Measurements from ENCODE around the gene ZNF581.

ZNF581 gene

DNA sequence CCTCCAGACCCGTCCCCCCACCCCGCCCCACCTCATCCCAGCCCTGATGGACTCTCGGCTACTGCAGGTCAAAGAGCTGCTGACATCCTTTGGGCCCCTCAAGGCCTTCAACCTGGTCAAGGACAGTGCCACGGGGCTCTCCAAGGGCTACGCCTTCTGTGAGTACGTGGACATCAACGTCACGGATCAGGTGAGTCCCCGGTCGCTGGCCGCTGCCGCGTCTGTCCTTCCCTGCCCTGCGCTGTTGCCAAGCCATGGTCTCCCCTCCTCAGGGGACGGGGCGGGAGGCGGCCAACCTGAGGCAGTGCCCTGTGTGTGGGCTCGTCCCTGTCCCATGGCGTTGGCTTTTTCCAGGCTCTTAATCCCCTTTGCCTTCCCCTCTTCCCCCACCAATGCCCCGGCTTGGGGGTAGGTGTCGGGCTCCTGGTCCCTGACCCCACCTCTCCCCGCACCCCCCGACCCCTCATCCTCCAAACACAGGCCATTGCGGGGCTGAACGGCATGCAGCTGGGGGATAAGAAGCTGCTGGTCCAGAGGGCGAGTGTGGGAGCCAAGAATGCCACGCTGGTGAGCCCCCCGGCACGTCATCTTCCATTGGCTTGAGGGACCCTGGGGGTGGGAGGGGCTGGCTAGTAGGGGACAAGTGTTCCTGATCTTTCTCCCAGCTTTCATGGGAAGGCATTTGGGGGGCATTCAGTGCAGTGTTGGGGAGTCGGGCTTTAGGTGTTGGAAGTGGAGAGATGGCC lies 25.3 kb downstream of the ZNF581 start:
- no peak for DNase-seq

DNA sequence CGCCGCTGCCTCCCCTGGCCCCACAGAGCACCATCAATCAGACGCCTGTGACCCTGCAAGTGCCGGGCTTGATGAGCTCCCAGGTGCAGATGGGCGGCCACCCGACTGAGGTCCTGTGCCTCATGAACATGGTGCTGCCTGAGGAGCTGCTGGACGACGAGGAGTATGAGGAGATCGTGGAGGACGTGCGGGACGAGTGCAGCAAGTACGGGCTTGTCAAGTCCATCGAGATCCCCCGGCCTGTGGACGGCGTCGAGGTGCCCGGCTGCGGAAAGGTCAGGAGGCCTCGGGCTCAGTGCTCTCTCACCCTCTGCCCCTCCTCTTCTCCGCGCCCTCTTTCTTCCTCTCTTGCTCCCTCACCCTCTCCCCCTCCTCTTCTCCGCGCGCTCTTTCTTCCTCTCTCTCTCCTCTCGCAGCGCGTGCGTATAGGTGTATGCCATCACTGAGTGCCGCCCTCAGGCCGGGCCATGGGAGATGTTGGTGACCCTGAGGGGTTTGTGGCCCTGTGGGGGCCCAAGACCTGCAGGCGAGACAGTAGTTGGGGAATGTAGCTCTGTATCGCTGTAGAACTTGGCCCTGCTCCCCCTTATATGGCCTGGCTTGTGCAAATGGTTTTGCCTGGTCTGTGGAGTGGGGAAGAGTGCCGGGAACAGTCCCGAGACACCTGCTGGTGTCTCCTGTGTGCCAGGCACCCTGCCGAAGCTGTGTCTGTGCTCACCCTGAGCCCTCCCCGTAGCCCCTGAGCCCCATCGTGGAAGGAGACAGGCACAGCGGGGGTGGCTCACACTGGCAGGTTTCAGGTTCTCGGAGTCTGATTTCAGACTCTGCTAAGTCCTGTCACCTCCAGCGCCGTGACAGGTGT lies 26.2 kb downstream of the ZNF581 start:
- DNase-seq: no peak

DNA sequence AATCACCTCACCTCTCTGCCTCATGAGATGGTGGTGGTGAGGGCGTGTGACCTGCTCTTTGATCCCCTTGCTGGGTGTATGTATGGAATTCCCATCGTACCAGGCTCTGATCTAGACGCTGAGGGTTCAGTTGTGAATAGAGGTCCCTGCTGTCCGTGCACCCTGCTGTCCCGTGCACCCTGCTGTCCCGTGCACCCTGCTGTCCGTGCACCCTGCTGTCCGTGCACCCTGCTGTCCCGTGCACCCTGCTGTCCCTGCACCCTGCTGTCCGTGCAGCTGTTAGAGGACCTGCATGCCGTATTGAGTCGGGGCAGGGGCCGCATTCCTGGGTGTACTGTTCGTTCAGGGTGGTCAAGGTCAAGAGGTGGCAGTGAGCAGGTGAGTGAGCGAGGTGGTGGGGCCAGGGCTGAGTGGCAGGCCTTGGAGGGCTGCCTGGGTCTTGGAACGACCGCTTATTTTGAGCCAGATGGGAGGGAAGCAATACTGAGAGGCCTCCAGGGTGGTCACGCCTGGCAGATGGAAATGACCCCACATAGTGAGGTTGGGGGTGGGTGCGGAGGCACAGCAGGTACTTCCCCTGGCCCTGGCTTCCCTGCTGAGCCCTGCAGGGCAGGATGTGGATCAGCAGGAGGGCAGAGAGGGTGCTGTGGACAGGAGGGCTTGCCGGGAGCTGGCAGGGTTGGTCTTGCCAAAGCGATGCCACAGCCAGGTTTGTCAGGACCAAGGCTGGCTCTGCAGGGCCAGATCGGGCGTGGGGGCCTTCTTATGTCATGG lies 27.0 kb downstream of the ZNF581 start:
- peak; percentile 77 for DNase-seq

DNA sequence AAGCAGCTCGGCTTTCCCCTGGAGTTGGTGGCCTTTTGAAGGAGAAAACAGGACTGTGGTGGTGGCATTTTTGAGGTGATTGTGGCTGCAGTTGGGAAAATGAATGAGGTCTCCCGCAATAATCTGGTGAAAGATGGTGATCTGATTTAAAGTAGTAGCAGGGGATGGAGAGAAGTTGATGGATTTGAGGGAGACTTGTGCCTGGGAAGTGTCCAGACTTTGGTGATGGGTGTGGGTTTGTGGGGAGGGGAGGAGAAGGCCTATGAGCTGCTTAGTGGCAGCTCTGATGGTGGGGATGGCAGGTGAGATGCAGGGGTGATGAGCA lies 27.6 kb downstream of the ZNF581 start:
- DNase-seq: no peak

DNA sequence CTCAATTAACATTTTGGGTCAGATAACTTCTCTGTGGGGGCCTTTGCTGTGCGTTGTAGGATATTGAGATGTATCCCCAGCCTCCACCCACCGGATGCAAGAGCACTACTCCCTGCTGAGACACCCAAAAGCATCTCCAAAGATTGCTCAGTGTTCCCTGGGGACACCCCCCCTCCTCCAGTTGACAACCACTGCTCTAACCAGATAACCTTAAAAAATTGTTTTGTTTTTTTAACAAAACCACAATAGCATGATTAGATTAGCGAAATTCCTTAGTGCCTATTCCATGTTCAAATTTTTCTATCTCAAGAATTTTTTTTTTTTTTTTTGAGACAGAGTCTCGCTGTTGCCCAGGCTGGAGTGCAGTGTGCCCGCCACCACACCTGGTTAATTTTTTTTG lies 29.0 kb downstream of the ZNF581 start:
- DNase-seq: no peak

DNA sequence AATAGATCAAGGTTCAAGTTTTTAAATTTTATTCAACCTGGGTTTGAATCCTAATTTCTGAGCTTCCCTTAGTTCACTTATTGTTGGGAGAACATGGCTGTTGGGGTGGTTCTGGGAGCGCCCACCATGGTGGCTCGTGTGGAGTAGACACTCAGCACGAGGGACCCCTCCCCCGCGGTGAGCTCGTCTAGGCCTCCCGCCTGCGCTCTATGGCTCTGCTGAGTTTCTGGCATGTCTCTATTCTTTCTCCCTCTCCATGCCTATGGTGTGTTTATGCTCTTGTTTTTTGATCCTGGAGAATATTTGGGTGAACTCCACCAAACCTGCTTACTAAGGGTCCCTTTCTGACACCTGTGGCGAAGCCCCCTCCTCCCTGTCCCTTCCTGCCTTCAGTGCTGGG lies 30.0 kb downstream of the ZNF581 start:
- DNase-seq: no peak

DNA sequence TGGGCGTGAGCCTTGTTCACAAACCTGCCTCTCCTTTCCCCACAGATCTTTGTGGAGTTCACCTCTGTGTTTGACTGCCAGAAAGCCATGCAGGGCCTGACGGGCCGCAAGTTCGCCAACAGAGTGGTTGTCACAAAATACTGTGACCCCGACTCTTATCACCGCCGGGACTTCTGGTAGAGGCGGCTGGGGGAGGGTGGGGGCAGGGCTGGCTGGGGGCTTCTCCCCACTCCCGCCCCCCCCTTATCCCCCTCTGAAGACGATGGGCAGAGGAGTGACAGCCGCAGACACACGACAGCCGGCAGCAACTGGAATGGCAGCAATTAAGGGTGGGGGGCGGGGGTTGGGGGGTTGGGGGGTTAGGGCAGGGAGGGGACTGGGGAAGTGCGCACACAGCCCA lies 30.4 kb downstream of the ZNF581 start:
- no peak for DNase-seq

DNA sequence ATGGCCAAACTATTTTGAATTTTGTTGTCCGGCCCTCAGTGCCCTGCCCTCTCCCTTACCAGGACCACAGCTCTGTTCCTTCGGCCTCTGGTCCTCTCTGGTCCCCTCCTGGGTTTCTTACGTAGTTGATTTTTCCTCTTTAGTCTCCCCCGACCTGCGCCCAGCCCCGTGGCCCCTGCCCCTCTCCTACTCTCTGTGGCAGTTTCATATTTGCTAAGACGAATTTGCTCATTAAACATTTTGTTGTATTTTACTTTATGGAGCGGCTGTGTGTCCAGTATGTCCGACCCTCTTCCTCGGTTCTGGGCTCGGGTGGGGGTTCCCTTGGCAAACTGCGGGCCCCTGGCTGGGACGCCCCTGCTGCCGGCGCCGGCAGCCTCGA lies 31.0 kb downstream of the ZNF581 start:
- no peak for DNase-seq

DNA sequence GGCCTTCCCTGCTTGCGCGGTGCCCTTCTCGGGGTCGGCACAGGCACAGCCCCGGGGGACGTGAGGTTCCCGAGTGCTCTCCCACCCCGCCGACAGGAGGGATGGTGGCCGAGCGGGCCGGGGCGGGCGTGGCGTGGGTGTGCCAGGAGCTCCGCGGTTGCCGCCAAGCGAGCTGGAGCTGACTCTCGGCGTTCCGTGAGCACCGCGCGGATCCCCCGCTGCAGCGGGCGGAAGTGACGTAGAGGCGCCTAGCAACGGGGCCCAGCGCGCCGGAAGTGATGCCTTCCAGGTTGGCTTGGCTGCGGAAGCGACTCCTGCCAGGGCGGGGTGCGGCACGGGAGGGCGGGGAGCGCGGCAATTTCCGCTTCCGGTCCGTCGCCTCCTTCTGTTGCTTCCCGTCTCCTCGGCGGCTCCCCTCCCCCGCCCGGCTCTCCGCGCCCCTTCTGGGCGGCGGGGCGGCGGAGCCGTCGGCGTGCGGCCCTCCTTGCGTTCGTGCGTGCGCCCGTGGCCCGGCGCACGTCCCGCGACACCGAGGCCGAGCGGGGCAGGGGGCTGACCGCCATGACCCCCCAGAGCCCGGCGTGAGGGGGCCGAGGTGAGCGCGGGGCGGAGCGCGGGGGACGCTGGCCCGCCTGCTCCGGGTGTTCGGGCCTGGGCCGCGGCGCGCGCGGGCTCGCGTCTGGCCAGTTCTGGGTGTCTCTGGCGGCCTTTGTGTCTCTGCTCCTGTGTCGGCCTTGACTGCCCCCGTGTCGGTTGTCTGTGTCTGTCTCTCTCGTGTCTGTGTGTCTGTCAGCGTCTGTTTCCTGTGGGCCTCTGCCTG lies 31.6 kb downstream of the ZNF581 start, which contains the start of gene EPN1:
EPN1 (plus strand) TSS at position 386 of the 820 bp plus-strand sequence. CDS start 3,402 bp downstream, outside the sequence.
- DNase-seq: peak; percentile 98

DNA sequence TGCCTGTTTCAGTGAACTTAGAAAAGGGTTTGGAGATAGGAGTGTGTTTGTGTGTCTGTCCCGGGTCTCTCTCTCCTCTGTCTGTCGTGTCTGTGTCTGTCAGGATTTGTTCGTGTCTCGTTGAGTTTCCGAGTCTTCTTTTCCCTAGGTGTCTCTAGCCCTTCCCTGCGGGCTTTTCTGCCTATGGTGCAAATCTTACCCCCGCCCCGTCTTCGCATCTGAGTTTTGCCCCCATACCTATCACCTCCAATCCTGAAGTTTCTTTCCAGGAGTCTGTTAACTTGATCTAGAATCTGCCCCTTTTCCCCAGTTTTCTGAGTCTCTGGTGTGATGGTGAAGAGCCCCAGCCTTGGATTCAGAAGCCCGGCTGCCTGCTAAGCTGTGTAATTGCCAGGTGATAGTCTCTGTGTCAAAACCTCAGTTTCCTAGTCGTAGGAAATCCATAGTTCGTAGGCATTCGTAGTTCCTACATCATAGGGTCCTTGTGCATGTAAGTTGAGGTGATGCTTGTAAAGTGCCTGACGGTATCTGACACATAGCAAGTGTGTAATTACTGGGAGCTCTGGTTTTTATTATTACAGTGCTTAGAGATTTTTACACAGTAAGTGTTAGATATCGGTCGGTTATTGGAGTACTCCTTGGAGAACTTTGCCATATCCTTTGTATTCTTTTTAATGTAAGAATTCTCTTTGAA lies 32.4 kb downstream of the ZNF581 start:
- no peak for DNase-seq

DNA sequence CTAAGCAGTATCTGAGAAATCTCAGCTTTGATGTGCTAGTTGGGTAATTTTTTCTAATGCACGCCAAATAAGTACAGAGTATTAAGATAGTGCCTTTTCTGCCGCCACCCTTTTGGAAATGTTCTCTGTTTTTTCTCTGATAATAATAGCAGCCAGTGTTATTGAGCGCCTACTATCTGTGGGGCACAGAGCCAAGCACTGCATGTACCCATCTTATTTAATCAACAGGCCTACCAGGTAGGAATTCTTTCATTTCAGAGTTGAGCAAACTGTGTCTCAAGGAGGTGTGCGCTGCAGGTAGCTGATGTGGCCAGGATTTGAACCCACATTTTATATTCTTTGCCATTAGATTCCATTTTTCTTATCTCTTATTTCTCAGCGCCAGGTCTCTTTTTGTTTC lies 32.9 kb downstream of the ZNF581 start:
- DNase-seq: no peak

DNA sequence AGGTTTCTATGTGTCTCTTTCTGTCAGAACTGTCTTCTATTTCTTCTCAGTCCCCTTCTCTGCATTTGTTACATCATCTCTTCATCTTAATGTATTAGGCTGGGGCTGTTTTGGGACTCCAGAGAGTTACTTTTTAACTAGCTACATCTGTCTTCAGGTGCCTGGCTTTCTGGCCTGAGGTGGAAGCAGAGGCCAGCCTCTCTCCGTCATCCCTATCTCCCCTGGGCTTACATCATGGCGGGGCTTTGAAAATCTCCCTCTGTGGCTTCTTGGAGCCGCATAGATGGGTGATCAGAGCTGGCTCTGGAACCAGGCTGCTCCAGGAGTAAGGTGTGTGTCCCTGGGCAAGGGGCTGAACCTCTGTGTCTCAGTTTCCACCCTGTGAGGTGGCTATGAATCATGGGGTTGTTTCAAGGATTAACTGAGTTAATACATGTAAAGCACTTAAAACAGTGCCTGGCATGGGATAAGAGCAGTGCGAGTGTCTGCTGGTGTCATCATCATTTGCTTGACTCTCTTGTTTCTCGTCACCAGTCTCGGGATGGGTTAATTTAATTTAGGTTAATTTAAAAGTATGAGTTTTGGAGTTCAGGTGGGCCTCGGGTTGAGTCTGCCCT lies 33.5 kb downstream of the ZNF581 start:
- DNase-seq: no peak

DNA sequence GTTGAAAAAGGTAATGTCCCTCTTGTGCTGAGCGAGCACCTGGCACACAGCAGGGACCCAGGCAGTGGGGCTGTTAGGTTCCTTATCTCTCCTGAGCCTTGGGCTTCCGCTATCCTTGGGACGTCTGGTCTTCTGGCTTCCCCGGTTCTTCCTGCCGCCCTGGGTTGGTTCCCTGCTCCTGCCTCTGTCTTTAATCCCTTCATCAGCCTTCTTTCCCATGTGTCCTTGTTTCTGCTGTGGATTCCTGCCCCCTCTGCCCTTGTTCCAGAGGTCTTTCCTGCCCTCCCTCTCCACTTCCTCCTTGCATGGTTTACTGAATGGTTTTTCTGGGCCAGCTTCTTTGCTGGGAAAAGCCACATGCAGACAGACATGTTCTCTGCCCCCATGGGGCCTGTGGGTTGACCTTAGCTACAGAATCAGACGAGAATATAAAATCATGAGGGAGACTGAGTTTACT lies 34.2 kb downstream of the ZNF581 start:
- no peak for DNase-seq

DNA sequence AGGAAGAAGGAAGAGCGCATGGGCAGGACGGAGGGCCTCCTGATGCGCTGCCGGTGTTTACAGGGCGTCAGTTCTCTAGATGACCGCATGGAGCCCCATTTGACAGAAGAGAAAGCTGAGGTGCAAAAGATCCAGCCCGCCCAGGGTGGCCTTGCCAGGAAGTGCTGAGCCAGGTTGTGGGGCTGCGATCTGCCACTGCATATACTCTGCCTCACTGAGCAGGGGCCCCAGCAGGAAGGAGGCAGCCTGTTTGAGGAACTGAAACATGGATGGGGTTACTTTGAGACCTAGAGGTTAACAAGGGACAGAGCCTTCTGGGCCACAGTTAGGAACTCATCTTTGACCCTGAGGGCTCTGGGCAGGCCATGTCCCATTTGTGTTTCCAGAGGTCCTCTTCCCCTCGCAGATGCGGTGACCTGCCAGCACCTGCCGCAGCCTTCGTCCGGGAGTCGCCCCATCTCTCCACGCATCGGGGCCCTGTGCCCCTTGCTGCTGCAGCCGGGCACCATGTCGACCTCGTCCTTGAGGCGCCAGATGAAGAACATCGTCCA lies 34.7 kb downstream of the ZNF581 start:
- DNase-seq: no peak

DNA sequence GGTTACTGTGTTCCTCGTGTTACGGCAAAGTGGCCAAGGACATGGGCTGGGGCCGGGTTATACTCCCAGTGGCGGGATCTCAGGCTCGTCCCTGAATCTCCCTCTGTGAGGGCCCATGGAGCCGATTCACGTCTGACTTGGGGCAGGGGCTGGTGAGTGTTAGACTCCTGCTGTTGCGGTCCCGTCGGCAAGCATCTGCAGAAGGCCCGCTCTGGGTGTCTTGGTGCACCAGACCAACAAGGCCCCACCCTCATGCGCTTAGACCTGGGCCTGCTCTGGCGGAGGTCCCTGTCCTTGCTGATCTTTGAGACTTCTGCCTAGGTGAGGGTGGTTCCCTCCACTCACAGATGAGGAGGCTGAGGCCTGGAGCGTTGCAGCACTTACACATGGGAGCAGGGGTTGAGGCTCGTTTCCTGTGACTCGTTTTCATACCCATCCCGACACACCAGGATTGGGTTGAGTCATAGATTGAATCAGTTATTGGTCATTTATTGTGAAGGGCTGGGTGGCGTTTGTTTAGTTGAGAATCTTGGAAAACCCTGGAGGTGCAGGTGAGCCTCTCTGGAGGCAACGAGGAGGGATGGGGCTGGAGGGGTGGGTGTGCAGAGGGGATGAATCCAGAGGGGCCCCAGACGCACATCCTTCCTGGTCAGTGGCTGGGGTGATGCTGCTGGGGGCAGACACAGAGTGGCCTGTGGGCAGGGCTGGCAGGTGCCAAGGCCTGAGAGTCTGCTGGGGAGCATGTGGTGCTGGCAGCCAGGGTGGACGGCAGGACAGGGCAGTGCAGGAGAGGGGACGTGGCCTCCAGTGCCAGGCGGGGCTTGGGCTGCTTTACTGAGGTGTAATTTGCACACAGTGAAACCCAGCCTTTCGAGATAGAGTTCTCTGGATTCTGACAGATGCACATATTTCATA lies 36.2 kb downstream of the ZNF581 start:
- no peak for DNase-seq

DNA sequence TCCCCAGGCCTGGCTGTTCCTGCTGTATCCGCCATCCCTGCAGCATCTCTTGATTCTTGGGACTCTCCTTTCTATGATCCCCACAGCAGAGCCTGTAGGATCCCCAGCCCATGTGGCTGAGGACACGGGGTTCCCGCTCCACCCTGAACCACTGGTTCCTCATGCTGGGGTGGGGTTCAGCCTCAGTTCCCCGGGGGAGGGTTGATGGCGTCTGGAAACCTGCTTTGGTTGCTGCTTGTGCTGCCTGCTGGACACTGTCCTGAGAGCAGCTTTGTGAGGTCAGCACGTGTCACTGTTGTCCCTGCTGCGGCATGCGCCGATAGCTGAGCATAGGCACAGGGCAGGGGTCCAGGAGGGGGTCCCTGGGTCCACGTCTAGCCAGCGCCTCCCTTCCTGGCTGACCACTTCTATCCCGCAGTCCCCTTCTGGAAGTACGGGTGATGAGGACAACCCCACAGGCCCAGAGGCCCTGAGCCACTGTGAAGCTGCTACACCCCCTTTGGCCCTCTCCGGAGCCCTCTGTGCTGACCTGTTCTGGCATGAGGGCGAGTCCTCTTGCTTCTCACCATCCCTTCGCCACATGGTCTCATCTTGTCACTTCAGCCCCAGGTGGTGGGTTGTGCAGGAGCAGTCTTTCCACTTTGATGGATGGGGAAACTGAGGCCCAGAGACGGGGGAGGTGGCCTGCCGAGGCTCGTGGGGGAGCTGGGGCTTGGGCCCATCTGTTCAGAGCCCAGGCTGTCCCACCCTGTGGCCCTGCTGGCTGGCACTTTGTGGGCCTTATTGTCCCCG lies 37.1 kb downstream of the ZNF581 start:
- DNase-seq: no peak

DNA sequence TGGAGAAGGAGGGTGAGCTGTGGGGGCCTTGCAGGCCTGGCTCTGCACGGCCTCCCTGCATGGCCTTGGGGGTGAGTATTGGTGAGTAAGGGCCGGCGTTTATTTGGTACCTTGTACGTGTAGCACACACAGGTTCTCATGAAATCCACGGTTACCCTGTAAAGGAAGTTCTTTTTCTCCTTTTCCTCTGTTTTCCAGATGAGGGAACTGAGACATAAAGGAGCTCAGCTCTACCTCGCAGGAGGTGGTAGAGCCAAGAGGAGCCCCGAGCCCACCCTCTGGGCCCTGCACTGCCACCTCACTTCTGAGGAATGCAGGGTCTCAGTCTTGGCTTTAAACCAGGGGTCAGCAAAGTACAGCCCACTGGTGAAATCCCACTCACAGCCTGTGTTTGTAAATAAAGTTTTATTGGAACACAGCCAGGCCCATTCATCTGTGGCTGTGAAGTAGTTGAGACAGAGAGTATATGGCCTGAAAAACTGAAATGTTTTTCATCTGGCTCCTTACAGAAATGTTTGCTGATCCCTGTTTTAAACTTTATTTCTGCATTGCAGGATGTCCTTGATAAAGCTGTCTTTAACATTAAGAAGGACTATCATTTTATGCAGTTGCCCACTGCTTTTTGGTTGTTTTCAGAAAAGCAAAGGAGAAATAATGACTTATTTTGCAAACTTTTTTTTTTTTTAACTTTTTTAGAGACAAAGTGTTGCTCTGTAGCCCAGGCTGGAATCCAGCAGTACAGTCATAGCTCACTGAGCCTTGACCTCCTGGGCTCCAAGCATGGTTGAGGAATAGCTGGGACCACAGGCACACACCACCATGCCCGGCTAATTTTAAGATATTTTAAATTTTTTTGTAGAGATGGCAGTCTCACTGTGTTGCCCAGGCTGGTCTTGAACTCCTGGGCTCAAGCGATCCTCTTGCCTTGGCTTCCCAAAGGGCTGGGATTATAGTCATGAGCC lies 38.0 kb downstream of the ZNF581 start:
- no peak for DNase-seq
